K562 (cell line): ENCODE measurements around the gene ALDH16A1. TPM values are rescaled to one million over a fixed set of nuclear protein-coding genes. Genes with fewer than 3 reads are reported as not detected.
A peak's percentile ranks its signal among the peaks of the same experiment; 100 is the strongest.

ENCODE experiments used
- ARNT ChIP-seq, 2 experiments: fragments of 450-650 bp; IDR thresholded peaks; 2 replicates each; pipeline ENCODE4 v1.6.1; 2016; ENCODE audit warnings: mild to moderate bottlenecking in 1 of 2
- ATF6 ChIP-seq: sonication (generic); formaldehyde crosslinking; IDR thresholded peaks from 2 replicates; pipeline ENCODE4 v1.4.0; 2020; ENCODE audit warnings: mild to moderate bottlenecking, missing genetic modification reagents
- BRF2 ChIP-seq: IDR thresholded peaks from 3 replicates; pipeline ENCODE4 v1.6.1; 2011; ENCODE audit warnings: borderline replicate concordance, mild to moderate bottlenecking; ENCODE audit not compliant: insufficient read length, insufficient read depth
- CCNT2 ChIP-seq: IDR thresholded peaks from 2 replicates; pipeline ENCODE4 v1.6.1; 2011; ENCODE audit warnings: borderline replicate concordance, low read depth, mild to moderate bottlenecking, moderate library complexity, mixed read lengths, low read length; ENCODE audit not compliant: insufficient read length; ENCODE audit errors: extremely low read depth
- CHD1 ChIP-seq: fragments of 200-600 bp; sonication (generic); IDR thresholded peaks from one replicate; pipeline ENCODE4 v1.6.1; 2012; ENCODE audit warnings: mild to moderate bottlenecking, moderate library complexity, low read length, inconsistent platforms
- CSDE1 ChIP-seq, 2 experiments: fragments of 450-650 bp; IDR thresholded peaks; 2 replicates each; pipeline ENCODE4 v1.6.1; 2016; ENCODE audit warnings: mild to moderate bottlenecking in 1 of 2
- CTCFL ChIP-seq: IDR thresholded peaks from 2 replicates; pipeline ENCODE4 v1.6.1; 2011; ENCODE audit warnings: borderline replicate concordance, low read depth, mild to moderate bottlenecking, moderate library complexity, low read length; ENCODE audit not compliant: insufficient read depth, poor library complexity, severe bottlenecking
- GATAD2B ChIP-seq: fragments of 450-650 bp; IDR thresholded peaks from 2 replicates; pipeline ENCODE4 v1.6.1; 2017; ENCODE audit warnings: mild to moderate bottlenecking, borderline replicate concordance
- HNRNPK ChIP-seq: fragments of 200-400 bp; formaldehyde crosslinking; IDR thresholded peaks from one replicate; pipeline ENCODE4 v1.6.1; 2018; ENCODE audit warnings: mild to moderate bottlenecking, low read depth, low read length; ENCODE audit not compliant: poor library complexity, severe bottlenecking
- MTA1 ChIP-seq: fragments of 450-650 bp; IDR thresholded peaks from 2 replicates; pipeline ENCODE4 v1.6.1; 2017; ENCODE audit warnings: borderline replicate concordance
- NFIX ChIP-seq: fragments of 250-450 bp; sonication (Bioruptor Pico); IDR thresholded peaks from 2 replicates; pipeline ENCODE4 v1.4.0; 2020; ENCODE audit warnings: low read depth, mild to moderate bottlenecking, moderate library complexity
- SREBF2 ChIP-seq: sonication (generic); formaldehyde crosslinking; IDR thresholded peaks from 2 replicates; pipeline ENCODE4 v1.4.0; 2020; ENCODE audit warnings: mild to moderate bottlenecking, missing genetic modification reagents
- ZFP36 ChIP-seq: fragments of 150-350 bp; IDR thresholded peaks from 2 replicates; pipeline ENCODE4 v1.6.1; 2018; ENCODE audit warnings: low read length, low read depth; ENCODE audit not compliant: partially characterized antibody
- ZHX1 ChIP-seq: fragments of 150-350 bp; conservative IDR thresholded peaks from 2 replicates; pipeline ENCODE4 v1.6.1; 2014; ENCODE audit warnings: low read length
- ZNF174 ChIP-seq: fragments of 250-450 bp; sonication (Bioruptor Pico); IDR thresholded peaks from 2 replicates; pipeline ENCODE4 v1.4.0; 2020; ENCODE audit warnings: mild to moderate bottlenecking
- ZNF316 ChIP-seq: fragments of 450-650 bp; IDR thresholded peaks from 2 replicates; pipeline ENCODE4 v1.6.1; 2016
- ZNF586 ChIP-seq: fragments of 450-650 bp; formaldehyde crosslinking; conservative IDR thresholded peaks from 2 replicates; pipeline ENCODE4 v1.4.0; 2020; ENCODE audit warnings: mild to moderate bottlenecking, moderate library complexity
- ZNF589 ChIP-seq: fragments of 200-800 bp; sonication (Bioruptor generic); IDR thresholded peaks from 2 replicates; pipeline ENCODE4 v1.6.1; 2016; ENCODE audit warnings: low read depth, missing genetic modification characterization, missing compliant biosample characterization
- ZNF766 ChIP-seq: fragments of 200-800 bp; sonication (Bioruptor generic); conservative IDR thresholded peaks from 2 replicates; pipeline ENCODE4 v1.6.1; 2016; ENCODE audit warnings: missing genetic modification characterization, missing compliant biosample characterization
- polyA plus RNA-seq, 8 experiments: library from polyadenylated mRNA; depleted of rRNA in 4 of 8; stranded (reverse) in 5 of 8; unstranded in 3 of 8; fragments of >200 nt; fragmentation: Nextera tagmentation in 2 of 8; fragmentation: Illumina TruSeq in 1 of 8; extraction: Ambion mirVana in 2 of 8; extraction: Trizol in 1 of 8; gene quantifications; 2 replicates each; pipeline versions ENCODE4 v1.2.1 to v1.2.3, GENCODE V29; 2011 to 2014; ENCODE audit warnings: inconsistent platforms in 1 of 8, missing spikeins in 1 of 8
- total RNA-seq, 7 experiments: library from RNA; depleted of rRNA in 6 of 7; stranded (reverse); fragments of >200 nt in 6 of 7; fragmentation: Illumina TruSeq in 2 of 7; extraction: Trizol in 2 of 7; gene quantifications; 2 replicates each; pipeline versions ENCODE4 v1.2.1 to v1.2.3, GENCODE V29; 2011 to 2021; ENCODE audit warnings: low replicate concordance in 1 of 7

ALDH16A1 gene
- total and polyA plus RNA-seq, 9 of the 15 experiments (the other 6 are each of a cell fraction or from before 2014, with no cell fraction given), result 2.2 to 52.2 (median 7.6) TPM

- peak; percentile 57; the same call in 1 of the 2 replicates for TF ChIP-seq MTA1
- TF ChIP-seq CHD1, result no peak
- no peak for TF ChIP-seq ZFP36
- no peak for TF ChIP-seq GATAD2B
- TF ChIP-seq ZHX1, result no peak
- TF ChIP-seq ATF6 (CRISPR knock-in tag), result no peak
- no peak for TF ChIP-seq CTCFL
- no peak for TF ChIP-seq CCNT2
- TF ChIP-seq ZNF316, result no peak
- TF ChIP-seq BRF2, result no peak
- TF ChIP-seq ZNF586 (CRISPR knock-in tag), result no peak
- no peak for TF ChIP-seq NFIX
- TF ChIP-seq HNRNPK, result no peak
- TF ChIP-seq ZNF174 (CRISPR knock-in tag), result no peak
- no peak for TF ChIP-seq SREBF2
- TF ChIP-seq ZNF766 (CRISPR knock-in tag), result no peak
- no peak for TF ChIP-seq ZNF589 (CRISPR knock-in tag)
- peak in 1 of 2 experiments; percentile 48; a peak in 1 of 4 replicates for TF ChIP-seq ARNT (IDR thresholded peaks at IDR 0.05)
- TF ChIP-seq CSDE1 (IDR thresholded peaks at IDR 0.05), result 0 out of 4 replicates have a peak, but pooled peaks of 1 of the 2 experiments have one; percentile 5
Measured at GRCh38 chr19:49423071-49423984, 29.7 kb upstream of the ALDH16A1 start, which contains the start of gene PTH2 (continued).
